Measurements from ENCODE around the gene MDK. TPM values are rescaled to one million over a fixed set of nuclear protein-coding genes. Genes with fewer than 3 reads are reported as not detected.

The MDK gene
- total RNA-seq, 1 donor from 2014 or later, result 26.1 TPM

- H3K4me3 ChIP-seq, result no peak overlapping the region
- H3K36me3 ChIP-seq, result peaks cover 66% of the 10 kb centered on the region
- no peak overlapping the region for H3K27ac ChIP-seq
- H3K27me3 ChIP-seq (ENCODE audit: low read depth), result no peaks in the 10 kb centered on the region
- DNase-seq, result no peak
- ATAC-seq, result no peak
- TF ChIP-seq, protein P1, sequence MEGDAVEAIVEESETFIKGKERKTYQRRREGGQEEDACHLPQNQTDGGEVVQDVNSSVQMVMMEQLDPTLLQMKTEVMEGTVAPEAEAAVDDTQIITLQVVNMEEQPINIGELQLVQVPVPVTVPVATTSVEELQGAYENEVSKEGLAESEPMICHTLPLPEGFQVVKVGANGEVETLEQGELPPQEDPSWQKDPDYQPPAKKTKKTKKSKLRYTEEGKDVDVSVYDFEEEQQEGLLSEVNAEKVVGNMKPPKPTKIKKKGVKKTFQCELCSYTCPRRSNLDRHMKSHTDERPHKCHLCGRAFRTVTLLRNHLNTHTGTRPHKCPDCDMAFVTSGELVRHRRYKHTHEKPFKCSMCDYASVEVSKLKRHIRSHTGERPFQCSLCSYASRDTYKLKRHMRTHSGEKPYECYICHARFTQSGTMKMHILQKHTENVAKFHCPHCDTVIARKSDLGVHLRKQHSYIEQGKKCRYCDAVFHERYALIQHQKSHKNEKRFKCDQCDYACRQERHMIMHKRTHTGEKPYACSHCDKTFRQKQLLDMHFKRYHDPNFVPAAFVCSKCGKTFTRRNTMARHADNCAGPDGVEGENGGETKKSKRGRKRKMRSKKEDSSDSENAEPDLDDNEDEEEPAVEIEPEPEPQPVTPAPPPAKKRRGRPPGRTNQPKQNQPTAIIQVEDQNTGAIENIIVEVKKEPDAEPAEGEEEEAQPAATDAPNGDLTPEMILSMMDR (IDR thresholded peaks at IDR 0.05), result no peak
- no peaks in the 10 kb centered on the region for H3K4me1 ChIP-seq
- H3K9me3 ChIP-seq, result no peaks in the 10 kb centered on the region
- intact Hi-C loops (cut with DNase I), result no loop called here
These were observed 5.9 kb upstream of the MDK start for GRCh38 chr11:46375392-46376101.

DNA sequence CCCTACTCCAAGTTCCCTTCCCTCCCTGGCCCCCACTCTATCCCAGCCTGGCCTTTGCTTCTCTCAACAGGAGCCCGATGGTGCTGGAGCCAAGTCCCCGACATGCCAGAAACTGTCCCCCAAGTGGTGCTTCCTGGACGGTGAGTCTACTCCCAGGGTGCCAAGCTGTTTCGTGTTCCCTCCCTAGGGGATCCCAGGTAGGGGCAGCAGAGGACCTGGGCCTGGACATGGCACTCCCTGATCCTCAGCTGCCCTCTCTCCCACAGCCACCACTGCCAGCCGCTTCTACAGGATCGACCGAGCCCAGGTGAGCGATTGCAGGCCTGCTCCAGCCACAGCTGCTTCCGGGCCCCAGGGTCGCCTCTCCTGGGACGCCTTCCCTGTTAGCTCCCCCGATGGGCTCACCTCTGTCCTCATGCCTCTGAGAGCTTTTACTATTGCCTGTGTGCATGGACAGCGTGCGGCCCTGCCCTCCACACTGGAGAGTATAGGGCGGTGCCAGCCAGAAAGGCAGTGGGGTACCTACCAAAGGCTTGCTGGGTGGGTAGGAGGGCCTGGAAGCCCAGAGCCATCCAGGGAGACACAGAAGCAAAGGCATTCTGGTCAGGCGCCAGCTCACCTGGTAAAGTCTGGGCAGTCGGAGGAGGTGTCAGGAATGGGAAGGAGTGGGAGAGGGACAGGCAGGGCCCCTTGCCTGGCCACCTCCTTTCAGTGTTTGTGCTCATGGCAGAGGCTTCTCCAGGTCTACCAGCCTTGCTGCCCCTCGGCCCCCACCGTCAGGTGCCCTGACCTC, 5.0 kb upstream of the MDK start:
- H3K36me3 ChIP-seq, result peaks cover 58% of the 10 kb centered on the region
- ATAC-seq (no peak), DNase-seq (no peak)
- intact Hi-C loops (cut with DNase I), result no loop called here
- H3K27ac ChIP-seq, result no peak overlapping the region
- no peaks in the 10 kb centered on the region for H3K4me1 ChIP-seq
- TF ChIP-seq, protein P1 (IDR thresholded peaks at IDR 0.05), result no peak
- no peaks in the 10 kb centered on the region for H3K27me3 ChIP-seq (ENCODE audit: low read depth)
- no peaks in the 10 kb centered on the region for H3K9me3 ChIP-seq
- H3K4me3 ChIP-seq, result no peak overlapping the region

- TF ChIP-seq, protein P1 (IDR thresholded peaks at IDR 0.05), result no peak
- Histone ChIP-seq H3K27me3 (ENCODE audit: low read depth) (no peaks in the 10 kb centered on the region), H3K4me3 (no peak overlapping the region), H3K4me1 (peaks cover 6% of the 10 kb centered on the region), H3K27ac (no peak overlapping the region), H3K9me3 (no peaks in the 10 kb centered on the region), H3K36me3 (peaks cover 50% of the 10 kb centered on the region)
- no peak for DNase-seq
- no peak for ATAC-seq
- intact Hi-C loops (cut with DNase I), result no loop called here
These were observed 4.2 kb upstream of the MDK start for GRCh38 chr11:46377290-46377689.

DNA sequence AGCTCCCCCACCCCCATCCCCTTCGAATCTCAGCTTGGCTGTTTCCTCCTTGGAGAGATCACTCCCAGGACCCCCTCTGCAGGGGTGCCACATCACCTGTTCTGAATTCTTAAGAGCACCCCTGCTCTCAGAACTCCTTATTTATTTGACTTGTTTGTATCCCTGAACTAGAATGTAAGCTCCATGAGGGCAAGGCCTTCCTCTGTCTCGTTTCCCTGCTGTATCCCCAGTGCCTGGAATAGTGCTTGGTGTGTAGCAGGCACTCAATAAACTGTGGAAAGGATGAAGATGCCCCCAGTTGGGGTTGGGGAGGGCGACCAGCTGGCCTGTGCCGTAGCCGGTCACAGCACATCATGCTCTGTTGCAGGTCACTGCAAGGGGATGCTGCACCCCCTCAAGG, 3.6 kb upstream of the MDK start:
- Histone ChIP-seq H3K4me3 (no peak overlapping the region), H3K27me3 (ENCODE audit: low read depth) (no peaks in the 10 kb centered on the region), H3K36me3 (peaks cover 44% of the 10 kb centered on the region), H3K4me1 (peaks cover 10% of the 10 kb centered on the region), H3K9me3 (no peaks in the 10 kb centered on the region), H3K27ac (no peak overlapping the region)
- DNase-seq (no peak), ATAC-seq (no peak)
- TF ChIP-seq, protein P1 (IDR thresholded peaks at IDR 0.05), result no peak
- intact Hi-C loops (cut with DNase I), result no loop called here

DNA sequence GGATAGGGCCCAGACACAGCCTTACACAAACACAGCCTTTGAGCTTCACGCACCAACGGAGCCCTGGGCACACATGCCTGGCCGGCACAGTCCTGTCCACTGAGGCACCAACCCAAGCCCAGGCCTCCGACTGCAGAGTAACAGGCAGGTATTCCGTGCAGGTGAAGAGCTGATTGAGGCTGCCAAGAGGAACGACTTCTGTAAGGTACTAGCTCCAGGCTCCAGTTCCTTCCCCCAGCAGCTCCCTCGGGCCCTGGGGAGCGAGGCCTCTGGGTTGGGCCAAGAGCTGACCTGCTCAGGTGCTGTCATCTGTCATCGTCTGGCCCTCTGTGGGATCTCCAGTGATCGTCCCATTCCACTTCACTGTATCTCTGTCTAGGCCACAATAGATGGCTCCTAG, 3.2 kb upstream of the MDK start:
- Histone ChIP-seq H3K36me3 (peaks cover 40% of the 10 kb centered on the region), H3K4me3 (no peak overlapping the region), H3K27me3 (ENCODE audit: low read depth) (no peaks in the 10 kb centered on the region), H3K4me1 (peaks cover 10% of the 10 kb centered on the region), H3K27ac (no peak overlapping the region), H3K9me3 (no peaks in the 10 kb centered on the region)
- TF ChIP-seq, protein P1 (IDR thresholded peaks at IDR 0.05), result no peak
- ATAC-seq (no peak), DNase-seq (no peak)
- intact Hi-C loops (cut with DNase I), result no loop called here

Data from lower lobe of right lung (tissue), 2 donors.